HG03060 (cell line): ENCODE data around the gene SELENOP.
"Not testable (repeated sequence)": the region's sequence is repeated elsewhere in the genome, so short reads cannot be mapped to it uniquely, and the experiment has no call there.

Experiments
- ATAC-seq: cut with Tn5 transposase; IDR thresholded peaks from one replicate; pipeline ENCODE4 v1.9.1; 2021; ENCODE audit warnings: low read depth, moderate number of reproducible peaks; ENCODE audit not compliant: unreplicated experiment

SELENOP gene

GRCh38 chr5:42828671-42829070 is 17.0 kb upstream of the SELENOP start:
- no peak for ATAC-seq

DNA sequence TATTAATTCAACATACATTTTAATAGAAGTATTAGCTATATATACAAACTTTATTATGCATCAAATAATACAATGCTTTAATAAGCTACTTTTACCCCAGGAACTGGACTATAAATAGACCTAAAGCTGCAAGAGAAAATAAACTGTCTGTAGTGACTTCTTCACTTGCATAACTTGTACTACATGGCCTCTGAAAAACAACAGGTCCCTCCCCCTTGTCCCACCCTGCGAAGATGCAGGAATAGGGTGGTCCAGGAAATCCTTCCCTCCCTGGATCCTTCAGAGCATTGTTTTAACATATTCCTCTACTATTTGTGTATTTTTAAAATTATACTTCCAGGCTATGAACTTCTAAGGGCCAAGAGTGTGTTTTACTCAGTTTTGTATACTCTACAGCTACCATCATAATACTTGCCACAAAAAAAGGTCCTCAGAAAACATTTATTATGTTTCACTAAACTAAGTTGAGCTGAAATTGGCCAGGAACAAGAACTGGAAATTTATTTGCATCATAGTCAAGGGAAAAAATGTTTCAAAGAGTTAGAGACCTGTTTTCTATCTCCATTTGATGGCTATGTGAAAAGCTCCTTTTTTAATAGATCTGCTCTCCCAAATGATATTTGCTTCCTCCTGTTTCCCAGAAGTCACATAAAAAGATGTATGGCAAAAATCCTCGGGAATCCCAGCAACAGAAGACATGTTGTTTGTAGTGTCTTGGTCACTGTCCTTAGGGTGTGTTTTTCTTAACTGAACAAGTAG is 15.2 kb upstream of the SELENOP start:
- no peak for ATAC-seq

GRCh38 chr5:42825422-42826148 is 13.9 kb upstream of the SELENOP start:
- ATAC-seq, result no peak

GRCh38 chr5:42824347-42824976 is 12.8 kb upstream of the SELENOP start:
- ATAC-seq, result no peak

DNA sequence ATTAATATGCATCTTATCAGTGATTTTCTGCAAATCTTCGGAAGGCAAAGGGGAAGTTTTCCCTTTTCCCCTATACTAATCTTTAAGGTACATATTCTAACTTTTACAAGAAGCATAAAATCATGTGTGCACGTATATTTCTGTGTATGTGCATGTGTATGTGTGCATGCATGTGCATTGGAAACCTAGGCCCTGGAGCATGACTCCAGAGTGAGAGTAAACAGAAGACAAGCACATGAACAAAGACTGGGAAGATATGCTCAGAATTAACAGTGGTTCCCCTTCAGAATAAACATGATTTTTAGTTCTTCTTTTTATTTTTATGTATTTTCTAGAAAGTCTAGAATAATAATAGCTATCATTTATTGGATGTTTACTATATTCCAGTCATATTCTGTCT is 10.9 kb upstream of the SELENOP start:
- ATAC-seq, result no peak

DNA sequence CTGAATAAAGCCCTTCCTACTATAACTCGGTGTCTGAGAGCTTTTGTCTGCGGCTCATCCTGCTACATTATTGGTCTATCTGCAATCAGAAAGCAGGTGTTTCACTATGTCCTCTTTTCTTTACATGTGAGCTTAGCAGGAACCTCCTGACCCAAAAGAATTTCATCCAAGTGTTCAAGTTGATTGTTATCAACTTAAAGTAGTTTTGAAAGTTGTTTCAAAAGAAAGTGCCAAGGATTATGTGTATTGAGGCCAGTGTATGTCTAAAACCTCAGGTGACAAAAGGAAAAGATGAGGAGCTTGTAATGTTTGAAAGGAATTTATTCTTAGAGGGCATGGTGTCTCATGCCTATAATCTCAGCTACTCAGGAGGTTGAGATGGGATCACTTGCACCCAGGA is 8.1 kb upstream of the SELENOP start:
- no peak for ATAC-seq

- not testable (repeated sequence) for ATAC-seq
Observed at GRCh38 chr5:42816546-42816945, 4.9 kb upstream of the SELENOP start.

DNA sequence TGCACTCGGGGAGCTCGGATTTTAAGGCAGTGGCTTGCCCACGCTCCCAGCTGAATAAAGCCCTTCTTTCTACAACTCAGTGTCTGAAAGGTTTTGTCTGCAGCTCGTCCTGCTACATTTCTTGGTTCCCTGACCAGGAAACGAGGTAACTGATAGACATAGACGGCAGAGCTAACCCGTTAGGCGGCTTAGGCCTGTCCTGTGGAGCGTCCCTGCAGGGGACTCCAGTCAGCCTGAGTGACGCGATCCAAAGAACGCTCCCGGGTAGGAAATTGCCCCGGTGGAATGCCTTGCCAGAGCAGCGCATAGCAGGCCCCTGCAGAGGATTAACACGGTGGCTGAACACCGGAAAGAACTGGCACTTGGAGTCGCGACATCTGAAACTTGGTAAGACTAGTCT is 1.8 kb upstream of the SELENOP start:
- ATAC-seq, result no peak

- ATAC-seq, result no peak
Observed at GRCh38 chr5:42812620-42813019, 928 bp upstream of the SELENOP start.

GRCh38 chr5:42810834-42811590 is 680 bp downstream of the SELENOP start:
- no peak for ATAC-seq

- ATAC-seq, result no peak
Observed at GRCh38 chr5:42808888-42809611, 2.6 kb downstream of the SELENOP start.

- ATAC-seq, result no peak
Observed at GRCh38 chr5:42807722-42808447, 3.8 kb downstream of the SELENOP start.

DNA sequence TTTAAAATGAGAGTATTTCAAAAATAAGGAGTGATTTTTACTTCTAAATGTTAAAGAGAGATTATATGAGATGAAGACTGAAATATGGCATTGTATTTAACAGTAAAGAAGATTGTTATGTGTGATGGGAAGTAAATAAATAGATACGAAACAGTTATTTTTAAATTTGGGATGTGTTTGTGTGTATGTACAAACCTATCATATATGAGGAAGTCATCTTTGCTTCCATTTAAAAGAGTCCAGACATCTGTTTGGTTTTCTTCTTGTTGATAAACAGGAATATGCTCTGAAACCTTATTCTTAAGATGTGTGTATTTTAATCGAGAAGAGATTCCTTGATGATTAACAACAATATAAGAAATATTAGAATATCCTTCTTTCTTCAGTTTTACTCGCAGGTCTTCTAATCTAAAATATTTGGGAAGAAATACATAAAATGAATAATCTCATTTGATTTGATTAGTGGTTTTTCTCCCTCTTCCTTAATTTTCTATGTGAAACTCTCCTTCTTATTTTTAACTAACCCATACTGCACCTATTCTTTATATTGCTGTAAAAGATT is 4.9 kb downstream of the SELENOP start:
- no peak for ATAC-seq

GRCh38 chr5:42806004-42806700 is 5.5 kb downstream of the SELENOP start:
- ATAC-seq, result no peak

DNA sequence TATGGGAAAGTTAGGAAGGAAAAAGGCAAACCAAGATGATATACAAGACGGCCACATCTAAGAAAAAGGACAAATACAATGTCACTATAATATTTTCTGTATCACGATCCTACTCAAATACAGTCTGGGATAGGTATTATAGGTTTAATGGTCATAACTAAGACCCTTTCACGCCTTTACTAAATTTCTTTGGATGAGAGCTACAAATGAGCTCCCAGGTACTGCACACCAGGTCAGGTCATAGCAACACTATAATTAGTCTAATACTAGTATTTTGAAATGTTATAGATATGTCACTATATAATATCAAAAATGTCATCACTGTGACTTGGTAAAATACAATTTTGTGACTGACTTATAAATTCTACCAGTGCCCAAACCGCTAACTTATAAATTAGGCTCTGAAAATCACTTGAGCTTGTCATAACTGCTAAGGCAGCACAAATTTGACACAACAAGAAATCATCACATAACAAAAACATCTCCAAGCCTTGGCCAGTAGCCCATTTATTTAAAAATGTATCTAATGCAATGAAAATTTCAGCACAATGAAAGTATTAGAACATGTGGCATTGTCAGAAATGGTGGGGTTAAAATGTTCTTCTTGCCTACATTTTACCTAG is 6.9 kb downstream of the SELENOP start:
- no peak for ATAC-seq

GRCh38 chr5:42801516-42802166 is 10.1 kb downstream of the SELENOP start:
- ATAC-seq, result no peak

- ATAC-seq, result no peak
Observed at GRCh38 chr5:42800748-42801330, 10.9 kb downstream of the SELENOP start.
